ENCODE data around the gene APOLD1.
"Not testable (repeated sequence)": the region's sequence is repeated elsewhere in the genome, so short reads cannot be mapped to it uniquely, and the experiment has no call there.

The APOLD1 gene

DNA sequence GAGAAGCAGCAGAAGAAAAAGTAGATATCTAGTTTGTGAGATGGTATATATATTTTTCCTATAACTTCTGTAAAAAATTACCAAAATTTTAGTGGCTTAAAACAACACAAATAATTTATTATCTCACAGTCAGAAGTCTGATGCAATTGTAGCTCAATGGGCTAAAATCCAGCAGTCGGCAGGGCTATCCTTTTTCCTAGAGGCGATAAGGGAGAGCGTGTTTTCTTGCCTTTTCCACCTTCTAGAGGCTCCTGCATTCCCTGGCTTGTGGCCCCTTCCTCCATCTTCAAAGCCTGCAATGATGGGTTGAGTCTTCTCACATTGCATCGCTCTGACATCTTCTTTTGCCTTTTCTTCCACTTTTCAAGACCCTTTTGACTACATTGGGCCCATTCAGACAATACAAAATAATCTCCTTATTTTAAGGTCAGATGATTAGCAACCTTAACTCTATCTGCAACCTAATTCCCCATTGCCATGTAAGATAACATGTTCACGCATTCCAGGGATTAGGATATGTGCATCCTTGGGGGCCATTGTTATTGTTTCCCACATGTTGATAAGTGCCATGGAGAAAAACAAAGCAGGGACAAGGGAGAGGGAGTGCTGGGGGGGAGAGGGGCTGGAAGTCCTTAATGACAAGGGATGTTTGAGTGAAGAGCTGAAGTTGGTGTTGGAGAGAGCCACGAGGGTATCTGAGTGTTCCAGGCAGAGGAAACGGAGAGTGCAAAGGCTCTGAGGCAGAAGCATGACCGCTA lies 13.9 kb downstream of the APOLD1 start:
- Histone ChIP-seq H3K4me3 (ENCODE audit: control insufficient read depth in 1 of 7, extremely low read depth in 1 of 7, insufficient read depth in 4 of 7, low read depth in 2 of 7, low read length in 6 of 7) (no peak overlapping the region), H3K36me3 (ENCODE audit: control insufficient read depth in 4 of 4, insufficient read depth in 4 of 4, low read length in 3 of 4) (no peaks in the 10 kb centered on the region), H3K27ac (ENCODE audit: insufficient read depth in 1 of 2, low read depth in 1 of 2, low read length in 2 of 2, poor library complexity in 1 of 2, severe bottlenecking in 2 of 2) (no peak overlapping the region), H3K4me1 (ENCODE audit: control extremely low read depth in 1 of 4, control insufficient read depth in 4 of 4, insufficient read depth in 4 of 4, low read length in 3 of 4) (peaks cover 0 to 5% (median under 1%) of the 10 kb centered on the region in 4 experiments), H3K27me3 (replicated peaks in 2 of 5; ENCODE audit: control insufficient read depth in 4 of 5, insufficient read depth in 5 of 5, low read length in 4 of 5) (no peaks in the 10 kb centered on the region), H3K9me3 (ENCODE audit: control extremely low read depth in 1 of 5, control insufficient read depth in 4 of 5, insufficient read depth in 2 of 5, low read depth in 1 of 5, low read length in 4 of 5) (no peaks in the 10 kb centered on the region)
- DNase-seq: no peak
- ChIA-PET CTCF (interaction anchor here (1.2 kb wide), 1 partner anchor 20 kb away, joined by 4 read pairs; no protein-coding TSS in a partner anchor), POLR2A (no interaction called here)
- WGBS (ENCODE audit: insufficient coverage): 80% methylated on average over 5 of the region's 8 CpGs

DNA sequence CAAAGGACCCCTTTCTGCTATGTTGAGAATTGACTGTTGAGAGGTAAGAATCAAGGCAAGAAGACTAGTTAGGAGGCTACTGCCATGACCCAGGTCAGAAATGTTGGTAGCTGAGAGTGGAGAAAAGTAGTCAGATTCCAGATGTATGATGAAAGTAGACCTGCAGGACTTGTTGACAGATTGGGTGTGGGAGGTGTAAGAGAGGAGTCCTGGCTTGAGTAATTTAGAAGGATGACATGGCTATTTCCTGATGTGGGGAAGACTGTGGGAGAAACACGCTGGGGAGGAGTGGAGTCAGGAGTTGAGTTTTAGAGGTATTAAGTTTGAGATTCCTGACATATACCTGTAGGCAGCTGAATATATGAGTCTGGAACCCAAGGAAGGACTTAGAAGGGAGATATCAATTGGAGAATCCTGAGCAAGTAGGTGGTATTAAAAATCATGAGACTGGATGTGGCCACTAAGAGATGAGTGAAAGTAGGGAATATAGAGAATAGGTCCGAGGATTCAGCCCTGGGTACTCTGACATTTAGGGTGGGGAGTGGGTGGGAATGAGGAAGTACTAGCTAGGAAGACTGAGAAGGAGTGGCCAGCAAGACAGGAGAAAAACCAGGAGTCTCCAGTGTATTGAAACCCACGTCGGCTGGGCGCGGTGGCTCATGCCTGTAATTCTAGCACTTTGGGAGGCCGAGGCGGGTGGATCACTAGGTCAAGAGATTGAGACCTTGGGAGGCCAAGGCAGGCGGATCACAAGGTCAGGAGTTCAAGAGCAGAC lies 15.1 kb downstream of the APOLD1 start:
- POLR2A ChIA-PET: no interaction called here
- Histone ChIP-seq H3K4me1 (ENCODE audit: control extremely low read depth in 1 of 4, control insufficient read depth in 4 of 4, insufficient read depth in 4 of 4, low read length in 3 of 4) (peaks cover 0 to 5% (median under 1%) of the 10 kb centered on the region in 4 experiments), H3K27ac (ENCODE audit: insufficient read depth in 1 of 2, low read depth in 1 of 2, low read length in 2 of 2, poor library complexity in 1 of 2, severe bottlenecking in 2 of 2) (no peak overlapping the region), H3K36me3 (ENCODE audit: control insufficient read depth in 4 of 4, insufficient read depth in 4 of 4, low read length in 3 of 4) (no peaks in the 10 kb centered on the region), H3K27me3 (replicated peaks in 2 of 5; ENCODE audit: control insufficient read depth in 4 of 5, insufficient read depth in 5 of 5, low read length in 4 of 5) (no peaks in the 10 kb centered on the region), H3K9me3 (ENCODE audit: control extremely low read depth in 1 of 5, control insufficient read depth in 4 of 5, insufficient read depth in 2 of 5, low read depth in 1 of 5, low read length in 4 of 5) (no peaks in the 10 kb centered on the region), H3K4me3 (ENCODE audit: control insufficient read depth in 1 of 7, extremely low read depth in 1 of 7, insufficient read depth in 4 of 7, low read depth in 2 of 7, low read length in 6 of 7) (no peak overlapping the region)
- WGBS (ENCODE audit: insufficient coverage): 90% methylated on average over 5 of the region's 9 CpGs
- DNase-seq: no peak
- CTCF ChIA-PET: interaction anchor here (1.2 kb wide), 1 partner anchor 21 kb away, joined by 4 read pairs; no protein-coding TSS in a partner anchor

DNA sequence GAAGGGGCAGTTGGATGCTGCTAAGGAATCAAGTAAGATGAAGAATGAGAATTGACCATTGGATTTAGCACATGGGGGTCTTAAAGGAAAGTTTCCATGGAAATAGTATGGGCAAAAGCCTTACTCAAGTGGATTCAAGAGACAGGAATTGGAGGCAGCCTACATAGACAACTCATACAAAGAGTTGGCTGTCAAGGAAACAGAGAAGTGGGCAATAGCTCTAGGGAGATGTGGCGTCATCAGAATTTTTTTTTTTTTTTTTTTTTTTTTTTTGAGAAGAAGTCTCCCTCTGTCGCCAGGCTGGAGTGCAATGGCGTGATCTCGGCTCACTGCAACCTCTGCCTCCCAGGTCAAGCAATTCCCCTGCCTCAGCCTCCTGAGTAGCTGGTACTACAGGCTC lies 16.2 kb downstream of the APOLD1 start:
- H3K9me3 ChIP-seq (ENCODE audit: control extremely low read depth in 1 of 5, control insufficient read depth in 4 of 5, insufficient read depth in 2 of 5, low read depth in 1 of 5, low read length in 4 of 5); CTCF ChIA-PET; H3K4me1 ChIP-seq (ENCODE audit: control extremely low read depth in 1 of 4, control insufficient read depth in 4 of 4, insufficient read depth in 4 of 4, low read length in 3 of 4); POLR2A ChIA-PET; DNase-seq; H3K27ac ChIP-seq (ENCODE audit: insufficient read depth in 1 of 2, low read depth in 1 of 2, low read length in 2 of 2, poor library complexity in 1 of 2, severe bottlenecking in 2 of 2); H3K27me3 ChIP-seq (replicated peaks in 2 of 5; ENCODE audit: control insufficient read depth in 4 of 5, insufficient read depth in 5 of 5, low read length in 4 of 5); H3K4me3 ChIP-seq (ENCODE audit: control insufficient read depth in 1 of 7, extremely low read depth in 1 of 7, insufficient read depth in 4 of 7, low read depth in 2 of 7, low read length in 6 of 7); H3K36me3 ChIP-seq (ENCODE audit: control insufficient read depth in 4 of 4, insufficient read depth in 4 of 4, low read length in 3 of 4): not testable (repeated sequence)
- WGBS (ENCODE audit: insufficient coverage): 100% methylated on average over 2 of the region's 4 CpGs

DNA sequence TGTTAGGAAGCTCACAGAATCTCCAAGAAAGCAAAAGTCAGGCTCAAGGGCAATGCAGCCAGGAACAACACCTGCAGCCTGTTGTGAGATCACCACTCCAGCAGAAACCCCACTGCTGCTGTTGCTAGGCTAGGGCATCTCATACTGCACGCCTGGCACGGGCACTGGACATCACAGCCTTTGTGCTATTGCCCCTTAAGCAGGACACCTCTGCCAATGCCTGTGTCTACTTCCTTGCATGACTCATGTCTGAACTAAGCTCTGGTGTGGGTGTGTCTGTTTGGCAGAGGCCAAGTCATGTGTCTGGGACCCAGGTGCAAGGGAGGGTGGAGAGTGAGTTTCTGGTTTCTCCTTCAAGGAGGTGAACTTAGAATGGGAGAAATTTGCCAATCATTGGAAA lies 17.7 kb downstream of the APOLD1 start:
- POLR2A ChIA-PET: interaction anchor here (1.4 kb wide), 1 partner anchor 9 kb away, joined by 3 read pairs; the partner anchor contains the start of gene DDX47
- DNase-seq: peak in 2 of 3 donors; percentile 32 to 48
- Histone ChIP-seq H3K4me3 (ENCODE audit: control insufficient read depth in 1 of 7, extremely low read depth in 1 of 7, insufficient read depth in 4 of 7, low read depth in 2 of 7, low read length in 6 of 7) (no peak overlapping the region), H3K9me3 (ENCODE audit: control extremely low read depth in 1 of 5, control insufficient read depth in 4 of 5, insufficient read depth in 2 of 5, low read depth in 1 of 5, low read length in 4 of 5) (no peaks in the 10 kb centered on the region), H3K4me1 (ENCODE audit: control extremely low read depth in 1 of 4, control insufficient read depth in 4 of 4, insufficient read depth in 4 of 4, low read length in 3 of 4) (peaks cover 0 to 10% (median 5%) of the 10 kb centered on the region in 4 experiments), H3K27ac (ENCODE audit: insufficient read depth in 1 of 2, low read depth in 1 of 2, low read length in 2 of 2, poor library complexity in 1 of 2, severe bottlenecking in 2 of 2) (no peak overlapping the region), H3K36me3 (ENCODE audit: control insufficient read depth in 4 of 4, insufficient read depth in 4 of 4, low read length in 3 of 4) (no peaks in the 10 kb centered on the region), H3K27me3 (replicated peaks in 2 of 5; ENCODE audit: control insufficient read depth in 4 of 5, insufficient read depth in 5 of 5, low read length in 4 of 5) (no peaks in the 10 kb centered on the region)
- CTCF ChIA-PET: interaction anchor here (0.9 kb wide), 1 partner anchor 9 kb away, joined by 3 read pairs; no protein-coding TSS in a partner anchor
- WGBS (ENCODE audit: insufficient coverage): no CpG with 5 or more reads among the region's 2 CpGs

DNA sequence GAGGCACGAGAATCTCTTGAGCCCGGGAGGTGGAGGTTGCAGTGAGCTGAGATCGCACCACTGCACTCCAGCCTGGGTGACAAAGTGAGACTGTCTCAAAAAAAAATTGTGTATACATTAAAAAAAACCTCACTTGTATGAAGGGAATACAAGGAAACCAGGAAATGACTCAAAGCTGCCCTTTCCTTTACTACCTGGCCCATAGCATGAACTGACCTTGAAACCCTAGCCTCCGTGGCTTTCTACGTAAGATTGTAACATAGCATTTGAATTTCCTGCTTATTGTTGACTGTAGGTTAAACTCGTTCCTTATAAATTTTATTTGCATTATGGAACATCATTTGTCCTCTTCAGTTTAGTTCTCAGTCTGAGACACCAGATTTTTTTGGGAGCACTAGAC lies 18.6 kb downstream of the APOLD1 start:
- no peak overlapping the region for H3K27ac ChIP-seq (ENCODE audit: insufficient read depth in 1 of 2, low read depth in 1 of 2, low read length in 2 of 2, poor library complexity in 1 of 2, severe bottlenecking in 2 of 2)
- no peak overlapping the region for H3K4me3 ChIP-seq (ENCODE audit: control insufficient read depth in 1 of 7, extremely low read depth in 1 of 7, insufficient read depth in 4 of 7, low read depth in 2 of 7, low read length in 6 of 7)
- no peak for DNase-seq
- peaks cover 0 to 18% (median 11%) of the 10 kb centered on the region in 4 experiments for H3K4me1 ChIP-seq (ENCODE audit: control extremely low read depth in 1 of 4, control insufficient read depth in 4 of 4, insufficient read depth in 4 of 4, low read length in 3 of 4)
- ChIA-PET POLR2A (interaction anchor here (1.4 kb wide), 1 partner anchor 9 kb away, joined by 3 read pairs; the partner anchor contains the start of gene DDX47), CTCF (no interaction called here)
- 93% methylated on average over 2 of the region's 6 CpGs for WGBS (ENCODE audit: insufficient coverage)
- H3K9me3 ChIP-seq (ENCODE audit: control extremely low read depth in 1 of 5, control insufficient read depth in 4 of 5, insufficient read depth in 2 of 5, low read depth in 1 of 5, low read length in 4 of 5): no peaks in the 10 kb centered on the region
- H3K36me3 ChIP-seq (ENCODE audit: control insufficient read depth in 4 of 4, insufficient read depth in 4 of 4, low read length in 3 of 4): no peaks in the 10 kb centered on the region
- no peaks in the 10 kb centered on the region for H3K27me3 ChIP-seq (replicated peaks in 2 of 5; ENCODE audit: control insufficient read depth in 4 of 5, insufficient read depth in 5 of 5, low read length in 4 of 5)

GRCh38 chr12:12804432-12804886 lies 19.0 kb downstream of the APOLD1 start:
- no peak overlapping the region for H3K27ac ChIP-seq (ENCODE audit: insufficient read depth in 1 of 2, low read depth in 1 of 2, low read length in 2 of 2, poor library complexity in 1 of 2, severe bottlenecking in 2 of 2)

More at GRCh38 chr12:12804432-12804886, 19.0 kb downstream of the APOLD1 start:
- H3K4me1 ChIP-seq (ENCODE audit: control extremely low read depth in 1 of 4, control insufficient read depth in 4 of 4, insufficient read depth in 4 of 4, low read length in 3 of 4): peaks cover 0 to 22% (median 14%) of the 10 kb centered on the region in 4 experiments
- no peaks in the 10 kb centered on the region for H3K36me3 ChIP-seq (ENCODE audit: control insufficient read depth in 4 of 4, insufficient read depth in 4 of 4, low read length in 3 of 4)
- H3K27me3 ChIP-seq (replicated peaks in 2 of 5; ENCODE audit: control insufficient read depth in 4 of 5, insufficient read depth in 5 of 5, low read length in 4 of 5): no peaks in the 10 kb centered on the region
- DNase-seq: no peak
- WGBS (ENCODE audit: insufficient coverage): 91% methylated on average over 3 of the region's 6 CpGs
- no peaks in the 10 kb centered on the region for H3K9me3 ChIP-seq (ENCODE audit: control extremely low read depth in 1 of 5, control insufficient read depth in 4 of 5, insufficient read depth in 2 of 5, low read depth in 1 of 5, low read length in 4 of 5)
- H3K4me3 ChIP-seq (ENCODE audit: control insufficient read depth in 1 of 7, extremely low read depth in 1 of 7, insufficient read depth in 4 of 7, low read depth in 2 of 7, low read length in 6 of 7): no peak overlapping the region
- ChIA-PET POLR2A (no interaction called here), CTCF (interaction anchor here (2.6 kb wide), 1 partner anchor 16 kb away, joined by 12 read pairs; no protein-coding TSS in a partner anchor)

Measured in common myeloid progenitor, CD34-positive (primary cell).